ENCODE results near the gene GLT8D1.

GRCh38 chr3:52715714-52716305 is 10.2 kb upstream of the GLT8D1 start:
- TF ChIP-seq CTCF (conservative IDR thresholded peaks at IDR 0.05; ENCODE audit: low read depth in 2 of 2) (no peak), EZH2 (IDR thresholded peaks at IDR 0.05; ENCODE audit: low read depth, unreplicated experiment) (no peak), POLR2AphosphoS5 (IDR thresholded peaks at IDR 0.05; ENCODE audit: low read depth) (no peak)

Data from GM23338 (cell line).